HEK293T (cell line): Measurements from ENCODE around the gene VSIR.

Experiments used
- CTCF ChIA-PET: fragments of 350-600 bp; formaldehyde crosslinking; extraction: SDS; loops from one replicate; lab custom pipeline; 2021; ENCODE audit warnings: antibody characterized with exemption, inconsistent platforms; lab: Yijun Ruan, JAX
- POLR2A ChIA-PET: fragments of 350-600 bp; formaldehyde crosslinking; extraction: SDS; loops from one replicate; lab custom pipeline; 2020; ENCODE audit warnings: antibody characterized with exemption, inconsistent platforms; lab: Yijun Ruan, JAX
- DNase-seq: peaks from one replicate; pipeline ENCODE4 v3.0.0; 2012; ENCODE audit warnings: mixed read lengths; ENCODE audit errors: extremely low spot score
- ARNT ChIP-seq: fragments of 450-650 bp; IDR thresholded peaks from 2 replicates; pipeline ENCODE4 v1.6.1; 2017; ENCODE audit warnings: mild to moderate bottlenecking
- BHLHE40 ChIP-seq: fragments of 450-650 bp; IDR thresholded peaks from 2 replicates; pipeline ENCODE4 v1.6.1; 2016; ENCODE audit warnings: mild to moderate bottlenecking, moderate library complexity, borderline replicate concordance
- CTBP1 ChIP-seq: fragments of 450-650 bp; IDR thresholded peaks from 2 replicates; pipeline ENCODE4 v1.6.1; 2016; ENCODE audit warnings: borderline replicate concordance
- ELF4 ChIP-seq: fragments of 450-650 bp; IDR thresholded peaks from 2 replicates; pipeline ENCODE4 v1.6.1; 2017; ENCODE audit warnings: antibody characterized with exemption
- FOXA1 ChIP-seq: fragments of 450-650 bp; IDR thresholded peaks from 2 replicates; pipeline ENCODE4 v1.6.1; 2016; ENCODE audit warnings: mild to moderate bottlenecking
- FOXK2 ChIP-seq: fragments of 450-650 bp; IDR thresholded peaks from 2 replicates; pipeline ENCODE4 v1.6.1; 2016; ENCODE audit warnings: mild to moderate bottlenecking
- FOXM1 ChIP-seq: fragments of 450-650 bp; IDR thresholded peaks from 2 replicates; pipeline ENCODE4 v1.6.1; 2017; ENCODE audit warnings: mild to moderate bottlenecking, borderline replicate concordance
- HDGF ChIP-seq: fragments of 450-650 bp; IDR thresholded peaks from 2 replicates; pipeline ENCODE4 v1.6.1; 2017; ENCODE audit warnings: antibody characterized with exemption, borderline replicate concordance
- L3MBTL2 ChIP-seq: fragments of 450-650 bp; conservative IDR thresholded peaks from 2 replicates; pipeline ENCODE4 v1.6.1; 2016; ENCODE audit warnings: mild to moderate bottlenecking
- LEF1 ChIP-seq: fragments of 450-650 bp; IDR thresholded peaks from 2 replicates; pipeline ENCODE4 v1.6.1; 2017; ENCODE audit warnings: mild to moderate bottlenecking, borderline replicate concordance
- NFRKB ChIP-seq: fragments of 450-650 bp; IDR thresholded peaks from 2 replicates; pipeline ENCODE4 v1.6.1; 2016; ENCODE audit warnings: mild to moderate bottlenecking, moderate library complexity
- PKNOX1 ChIP-seq: fragments of 450-650 bp; IDR thresholded peaks from 2 replicates; pipeline ENCODE4 v1.6.1; 2016
- SP1 ChIP-seq: fragments of 450-650 bp; IDR thresholded peaks from 2 replicates; pipeline ENCODE4 v1.6.1; 2017
- SUZ12 ChIP-seq: fragments of 450-650 bp; IDR thresholded peaks from 2 replicates; pipeline ENCODE4 v1.6.1; 2016; ENCODE audit warnings: mild to moderate bottlenecking
- TARDBP ChIP-seq: fragments of 450-650 bp; IDR thresholded peaks from 2 replicates; pipeline ENCODE4 v1.6.1; 2016
- ZNF384 ChIP-seq: fragments of 450-650 bp; IDR thresholded peaks from 2 replicates; pipeline ENCODE4 v1.6.1; 2016

The VSIR gene

GRCh38 chr10:71805776-71806703 lies 32.7 kb upstream of the VSIR start:
- ChIA-PET CTCF (no interaction called here), POLR2A (interaction anchor here (1.0 kb wide), 1 partner anchor 33 kb away, joined by 3 read pairs; the partner anchor contains the start of gene VSIR)
- TF ChIP-seq ZNF384 (no peak), L3MBTL2 (peak; percentile 52; the same call in 1 of the 2 replicates), FOXA1 (no peak), PKNOX1 (no peak), TARDBP (no peak), LEF1 (no peak), FOXM1 (no peak), SUZ12 (no peak), ARNT (no peak)
- DNase-seq: peak; percentile 87

DNA sequence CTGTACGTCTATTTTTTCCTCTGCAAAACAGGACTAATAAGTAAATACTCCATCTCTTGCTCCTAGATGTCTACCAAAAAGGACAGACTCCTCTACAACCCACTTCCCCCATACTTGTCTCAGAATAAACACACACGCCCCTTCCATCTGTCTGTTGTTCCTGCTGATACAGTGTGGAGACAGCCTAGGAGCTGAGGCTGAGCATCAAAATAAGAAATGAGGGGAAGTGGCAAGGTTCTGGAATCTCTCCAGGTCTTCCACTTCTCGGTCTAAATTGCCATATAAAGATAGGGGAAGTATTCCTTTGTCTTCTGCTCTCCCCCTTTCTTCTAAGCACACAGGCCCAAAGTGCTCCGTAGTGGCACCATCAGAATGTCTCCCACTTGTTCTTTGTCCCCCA lies 30.8 kb upstream of the VSIR start:
- TF ChIP-seq ZNF384: no peak
- no peak for TF ChIP-seq FOXA1
- no peak for TF ChIP-seq CTBP1
- no peak for TF ChIP-seq LEF1
- TF ChIP-seq L3MBTL2: no peak
- TF ChIP-seq HDGF: no peak
- TF ChIP-seq ELF4: no peak
- no peak for TF ChIP-seq FOXK2
- TF ChIP-seq SP1: no peak
- TF ChIP-seq NFRKB: no peak
- no peak for TF ChIP-seq TARDBP
- no peak for TF ChIP-seq SUZ12
- no peak for TF ChIP-seq PKNOX1
- TF ChIP-seq ARNT: no peak
- TF ChIP-seq FOXM1: no peak
- TF ChIP-seq BHLHE40: no peak
- ChIA-PET CTCF (no interaction called here), POLR2A (no interaction called here)
- DNase-seq: no peak

DNA sequence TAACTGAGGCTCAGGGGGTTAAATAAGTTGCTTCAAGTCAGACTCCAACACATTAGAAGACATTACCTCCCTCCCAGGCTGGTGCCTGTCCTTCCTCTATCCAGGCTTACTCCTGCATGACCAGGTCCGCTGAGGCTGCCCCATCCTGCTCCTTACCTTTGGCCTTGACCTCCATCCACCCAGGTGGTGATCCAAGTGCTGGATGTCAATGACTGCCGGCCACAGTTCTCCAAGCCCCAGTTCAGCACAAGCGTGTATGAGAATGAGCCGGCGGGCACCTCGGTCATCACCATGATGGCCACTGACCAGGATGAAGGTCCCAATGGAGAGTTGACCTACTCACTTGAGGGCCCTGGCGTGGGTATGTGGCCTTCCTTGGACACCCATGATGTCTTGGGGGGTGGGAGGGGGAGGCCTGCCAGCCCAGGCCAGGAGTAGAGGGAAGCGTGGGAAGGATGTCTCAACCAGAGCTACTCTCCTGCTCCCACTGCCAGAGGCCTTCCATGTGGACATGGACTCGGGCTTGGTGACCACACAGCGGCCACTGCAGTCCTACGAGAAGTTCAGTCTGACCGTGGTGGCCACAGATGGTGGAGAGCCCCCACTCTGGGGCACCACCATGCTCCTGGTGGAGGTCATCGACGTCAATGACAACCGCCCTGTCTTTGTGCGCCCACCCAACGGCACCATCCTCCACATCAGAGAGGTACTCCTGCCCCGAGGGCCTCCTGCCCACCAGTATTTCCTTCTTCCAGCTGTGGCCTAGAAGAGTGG lies 29.6 kb upstream of the VSIR start:
- CTCF ChIA-PET: no interaction called here
- DNase-seq: no peak
- no peak for TF ChIP-seq BHLHE40
- no peak for TF ChIP-seq FOXM1
- TF ChIP-seq FOXA1: no peak
- no peak for TF ChIP-seq L3MBTL2
- no peak for TF ChIP-seq HDGF
- TF ChIP-seq LEF1: no peak
- TF ChIP-seq SUZ12: no peak
- TF ChIP-seq FOXK2: no peak
- no peak for TF ChIP-seq NFRKB
- no peak for TF ChIP-seq CTBP1
- POLR2A ChIA-PET: no interaction called here

DNA sequence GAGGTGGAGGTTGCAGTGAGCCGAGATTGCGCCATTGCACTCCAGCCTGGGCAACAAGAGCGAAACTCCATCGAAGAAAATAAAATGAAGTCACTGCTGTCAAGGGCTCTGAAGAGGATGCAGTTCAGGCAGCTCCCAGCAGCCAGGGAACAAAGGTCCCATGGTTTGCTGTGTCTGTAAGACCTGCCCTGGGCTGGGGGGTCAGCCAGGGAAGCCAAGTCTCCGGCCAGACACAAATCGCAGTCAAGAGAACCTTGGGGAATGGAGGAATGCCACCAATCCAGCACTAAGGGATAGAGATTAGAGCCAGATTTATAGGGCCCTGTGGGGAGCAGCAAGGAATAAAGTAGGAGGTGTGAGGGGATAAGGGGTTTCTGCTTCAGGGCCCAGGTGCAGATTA lies 28.9 kb upstream of the VSIR start:
- TF ChIP-seq FOXK2: no peak
- no peak for TF ChIP-seq TARDBP
- TF ChIP-seq BHLHE40: no peak
- TF ChIP-seq CTBP1: no peak
- no peak for TF ChIP-seq ELF4
- TF ChIP-seq L3MBTL2: no peak
- TF ChIP-seq SP1: no peak
- TF ChIP-seq ZNF384: no peak
- no peak for TF ChIP-seq SUZ12
- TF ChIP-seq HDGF: no peak
- no peak for TF ChIP-seq ARNT
- no peak for TF ChIP-seq LEF1
- ChIA-PET CTCF (no interaction called here), POLR2A (no interaction called here)
- DNase-seq: no peak

DNA sequence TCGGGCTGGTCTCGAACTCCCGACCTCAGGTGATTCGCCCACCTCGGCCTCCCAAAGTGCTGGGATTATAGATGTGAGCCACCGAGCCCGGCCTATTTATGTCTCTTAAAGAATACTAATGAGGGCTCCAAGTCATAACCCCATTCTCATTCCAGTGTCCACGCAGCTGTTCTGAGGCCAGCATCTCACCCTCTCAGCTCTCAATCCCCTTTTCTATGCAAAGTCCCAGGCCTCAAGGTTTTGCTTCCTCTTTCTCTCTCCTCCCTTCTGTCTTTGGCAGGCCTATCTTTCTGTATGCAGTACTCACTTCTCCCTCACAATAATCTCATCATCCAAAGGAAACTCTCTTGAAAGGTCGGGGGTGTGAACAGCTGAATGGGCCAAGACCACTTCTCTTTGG lies 28.0 kb upstream of the VSIR start:
- CTCF ChIA-PET: no interaction called here
- POLR2A ChIA-PET: no interaction called here
- no peak for TF ChIP-seq TARDBP
- no peak for TF ChIP-seq BHLHE40
- no peak for TF ChIP-seq ARNT
- no peak for TF ChIP-seq ELF4
- TF ChIP-seq FOXM1: no peak
- no peak for TF ChIP-seq ZNF384
- TF ChIP-seq CTBP1: no peak
- no peak for TF ChIP-seq FOXK2
- TF ChIP-seq HDGF: no peak
- TF ChIP-seq SUZ12: no peak
- TF ChIP-seq FOXA1: no peak
- no peak for TF ChIP-seq LEF1
- no peak for TF ChIP-seq L3MBTL2
- no peak for TF ChIP-seq PKNOX1
- TF ChIP-seq SP1: no peak
- TF ChIP-seq NFRKB: no peak
- no peak for DNase-seq
